Activated CD4-positive, alpha-beta T cell treated with anti-CD3 and anti-CD28 coated beads for 4 hours (primary cell): Measurements from ENCODE around the gene OPN4.

ENCODE experiments used
- DNase-seq, 2 donors: peaks; one replicate each; pipeline ENCODE4 v3.0.0-alpha.2; 2020

OPN4 gene

DNA sequence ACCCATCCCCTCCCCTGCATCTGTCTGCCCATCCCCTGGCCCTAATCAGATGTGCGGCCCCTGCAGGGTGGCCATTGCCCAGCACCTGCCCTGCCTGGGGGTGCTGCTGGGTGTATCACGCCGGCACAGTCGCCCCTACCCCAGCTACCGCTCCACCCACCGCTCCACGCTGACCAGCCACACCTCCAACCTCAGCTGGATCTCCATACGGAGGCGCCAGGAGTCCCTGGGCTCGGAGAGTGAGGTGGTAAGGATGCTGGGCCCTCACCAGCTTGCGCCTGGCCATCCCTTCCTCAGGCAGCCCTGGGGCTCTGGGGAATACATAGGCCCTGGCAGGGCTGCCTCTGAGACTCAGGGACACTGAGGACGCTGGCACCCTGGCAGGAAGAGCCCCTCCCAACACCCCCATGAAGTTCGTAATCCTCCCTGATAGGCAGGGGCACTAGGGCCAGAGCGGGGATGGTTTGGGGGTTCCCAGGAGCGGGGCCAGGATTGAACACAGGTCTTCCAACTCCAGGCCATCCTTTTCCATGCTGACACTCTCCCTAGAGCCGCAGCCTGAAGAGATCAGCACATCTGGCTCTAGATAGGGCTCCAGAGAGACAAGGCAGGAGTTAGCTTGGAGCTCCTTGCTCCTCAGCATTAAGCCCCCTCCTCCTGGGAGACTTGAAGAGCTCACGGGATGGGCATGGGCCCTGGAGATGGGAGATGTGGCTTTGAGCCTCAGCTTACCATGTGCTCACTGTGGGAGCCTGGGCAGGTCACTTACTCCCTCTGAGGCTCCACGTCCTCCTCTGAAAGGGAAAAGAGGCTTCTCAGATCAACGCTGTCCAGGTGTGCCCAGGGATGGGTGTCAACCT, 8.1 kb downstream of the OPN4 start:
- no peak for DNase-seq

DNA sequence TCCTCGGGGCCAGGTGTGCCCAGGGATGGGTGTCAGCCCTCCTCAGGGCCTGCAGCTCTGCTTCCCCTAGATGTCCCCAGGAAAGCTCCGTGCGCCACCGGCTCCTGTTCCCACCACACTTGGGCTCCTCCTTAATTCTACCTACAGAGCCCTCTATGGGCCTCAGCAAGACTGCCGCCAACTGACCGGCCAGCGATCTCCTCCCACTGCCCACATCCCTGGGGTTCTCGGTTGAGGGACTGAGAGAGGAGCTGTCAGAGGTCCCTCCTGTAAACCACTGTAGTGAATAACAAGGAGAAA, 8.6 kb downstream of the OPN4 start:
- DNase-seq, result no peak

GRCh38 chr10:86663576-86664339, 9.4 kb downstream of the OPN4 start:
- no peak for DNase-seq

DNA sequence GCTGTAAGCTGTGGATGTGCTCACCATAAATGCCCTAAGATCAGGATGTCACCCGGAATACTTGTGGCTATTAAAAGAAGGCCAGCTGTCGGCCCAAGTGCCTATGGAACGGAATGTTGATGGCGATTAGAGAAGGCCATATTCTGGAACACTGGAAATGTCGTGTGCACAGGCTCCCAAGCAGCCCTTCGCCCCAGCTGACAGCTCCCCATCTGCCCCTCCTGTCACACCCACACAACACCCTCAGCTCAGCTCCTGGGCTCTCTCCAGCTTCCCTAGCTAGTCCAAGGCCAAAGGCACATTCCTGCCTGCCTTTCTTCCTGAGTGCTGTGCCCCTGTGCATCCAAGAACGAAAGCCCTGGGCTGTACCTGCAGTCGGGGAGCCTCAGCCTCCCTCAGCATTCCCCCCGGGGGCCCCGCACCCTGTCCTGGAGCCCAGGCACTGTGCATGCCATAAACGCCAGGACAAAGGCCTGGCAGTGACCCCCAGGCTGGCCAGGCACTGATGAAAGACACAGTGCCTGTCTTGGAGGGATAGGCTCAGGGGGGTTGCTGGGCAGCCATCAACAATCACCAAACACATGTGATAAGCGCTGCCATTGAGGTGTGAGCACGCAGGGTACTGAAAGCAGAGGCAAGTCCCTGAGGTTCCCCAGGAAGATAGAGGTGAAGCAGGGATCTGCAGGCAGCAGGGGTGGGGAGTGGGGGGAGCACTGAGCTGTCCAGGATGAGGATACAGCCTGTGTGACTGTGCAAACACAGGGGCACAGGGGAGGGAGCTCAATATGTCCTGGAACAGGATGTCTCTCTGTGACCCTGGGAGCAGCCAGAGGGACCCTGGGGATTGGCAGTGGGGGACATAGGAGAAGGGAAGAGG, 10.2 kb downstream of the OPN4 start:
- DNase-seq, result no peak

- no peak for DNase-seq
These were observed 10.9 kb downstream of the OPN4 start for GRCh38 chr10:86665218-86665607.

DNA sequence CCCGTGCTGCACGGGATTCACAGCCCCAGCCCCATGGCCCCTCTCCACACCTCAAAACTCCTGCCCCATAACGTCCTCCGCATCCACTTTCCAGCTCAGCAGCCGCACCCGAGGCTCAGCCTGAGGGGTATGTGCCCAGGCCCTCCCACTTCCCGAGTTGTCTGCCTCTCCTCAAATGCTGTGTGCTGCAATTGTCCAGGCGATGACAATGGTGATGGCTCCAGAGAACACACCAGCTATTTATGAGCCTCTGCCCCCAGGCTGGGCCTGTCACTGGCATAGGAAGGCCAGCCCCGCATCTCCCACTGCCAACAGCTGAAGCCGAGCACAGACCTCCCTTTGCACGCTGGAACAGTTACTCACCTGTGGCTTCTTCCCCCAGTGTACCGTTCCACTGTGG, 11.5 kb downstream of the OPN4 start:
- no peak for DNase-seq

- DNase-seq, result no peak
These were observed 12.2 kb downstream of the OPN4 start for GRCh38 chr10:86666538-86666937.

GRCh38 chr10:86667421-86668181, 13.3 kb downstream of the OPN4 start:
- DNase-seq, result no peak

GRCh38 chr10:86668297-86669165, 14.2 kb downstream of the OPN4 start, which contains the start of gene LDB3:
TSS of gene LDB3 (plus strand) at chr10:86668511. CDS start at chr10:86668692, 181 bp downstream.
- no peak for DNase-seq

DNA sequence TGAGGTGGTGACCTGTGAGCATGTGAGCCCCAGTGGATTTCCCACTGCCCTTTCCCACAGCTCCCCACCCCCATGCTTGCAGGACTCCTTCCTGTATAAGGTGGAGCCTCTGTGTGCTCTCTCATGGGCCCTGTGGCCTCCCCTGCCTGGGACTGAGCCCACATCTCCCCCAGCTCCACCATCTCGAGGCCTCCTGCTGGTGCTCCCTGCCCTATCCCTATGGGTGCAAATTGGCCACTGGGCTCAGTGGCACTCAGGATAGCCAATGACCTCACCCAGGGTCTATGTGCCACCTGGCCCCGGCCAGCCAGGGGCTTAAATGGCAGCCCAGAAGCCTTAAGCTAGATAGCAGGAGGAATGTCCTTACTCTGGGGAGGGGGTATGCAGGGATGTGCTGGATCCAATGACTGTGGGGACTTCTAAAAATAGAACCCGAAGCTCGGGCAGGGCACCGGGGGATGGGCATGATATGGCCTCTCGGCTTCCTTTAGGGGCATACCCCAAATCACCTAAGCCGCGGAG, 16.0 kb downstream of the OPN4 start:
- DNase-seq, result no peak

GRCh38 chr10:86670876-86671275, 16.5 kb downstream of the OPN4 start:
- DNase-seq, result no peak

- DNase-seq, result no peak
These were observed 17.1 kb downstream of the OPN4 start for GRCh38 chr10:86671419-86671818.

DNA sequence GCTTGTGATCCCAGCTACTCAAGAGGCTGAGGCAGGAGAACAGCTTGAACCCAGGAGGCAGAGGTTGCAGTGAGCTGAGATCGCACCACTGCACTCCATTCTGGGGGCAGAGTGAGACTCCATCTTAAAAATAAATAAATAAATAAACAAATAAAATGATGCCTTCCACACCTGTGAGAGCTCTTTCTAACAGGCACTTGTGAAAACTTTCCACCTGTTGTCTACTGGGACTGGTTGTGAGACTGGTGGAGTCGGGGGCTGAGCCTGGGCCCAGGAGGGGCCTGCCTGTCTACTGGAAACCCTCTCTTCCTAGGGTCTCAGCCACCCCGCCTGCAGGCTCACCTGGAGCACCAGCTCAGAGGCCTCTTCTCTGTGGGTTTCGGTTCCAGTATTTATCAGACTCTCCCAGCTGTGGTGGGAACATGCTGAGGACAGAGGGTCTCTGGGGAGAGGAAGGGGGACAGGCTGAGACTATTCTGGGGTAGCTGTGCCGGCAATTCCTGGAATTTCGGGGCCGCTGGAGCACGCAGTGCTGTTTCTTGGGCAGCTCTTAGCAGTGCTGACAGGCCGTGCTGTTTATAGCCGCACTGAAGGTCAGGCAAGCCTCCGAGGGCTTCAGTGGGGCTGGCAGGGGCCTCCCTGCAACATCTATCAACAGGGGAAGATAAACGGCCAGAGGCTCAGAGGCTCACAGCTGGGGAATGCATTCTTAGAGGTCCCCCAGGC, 17.8 kb downstream of the OPN4 start:
- no peak for DNase-seq

DNA sequence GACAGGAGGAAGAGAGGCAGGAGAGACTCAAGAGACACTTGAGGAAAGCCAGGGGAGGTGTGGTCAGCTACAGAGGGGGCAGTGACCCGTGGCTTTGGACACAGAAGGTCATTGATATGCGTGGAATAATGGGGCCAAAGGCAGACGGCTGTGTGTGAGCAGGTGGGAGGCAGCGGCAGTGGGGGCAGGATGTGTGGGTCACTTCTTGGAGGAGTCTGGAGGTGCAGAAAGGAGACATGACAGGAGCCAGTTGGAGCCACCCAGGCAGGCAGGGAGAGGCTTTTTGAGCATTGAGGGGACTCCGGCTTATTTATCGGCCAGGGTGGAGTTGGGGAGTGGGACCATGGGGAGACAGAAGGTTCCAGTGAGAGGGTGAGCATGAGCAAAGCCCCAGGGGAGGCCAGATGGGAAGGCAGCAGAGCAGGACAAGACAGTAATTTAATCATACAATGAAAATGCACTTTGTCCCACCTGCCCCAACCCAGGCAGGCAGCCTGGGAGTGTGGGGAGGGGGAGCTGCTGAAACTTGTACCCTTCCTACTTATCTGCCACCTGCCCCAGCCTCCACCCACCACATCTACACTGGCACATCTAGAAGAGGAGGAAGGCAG, 19.0 kb downstream of the OPN4 start:
- no peak for DNase-seq

- DNase-seq, result no peak
These were observed 19.7 kb downstream of the OPN4 start for GRCh38 chr10:86673827-86674581.

DNA sequence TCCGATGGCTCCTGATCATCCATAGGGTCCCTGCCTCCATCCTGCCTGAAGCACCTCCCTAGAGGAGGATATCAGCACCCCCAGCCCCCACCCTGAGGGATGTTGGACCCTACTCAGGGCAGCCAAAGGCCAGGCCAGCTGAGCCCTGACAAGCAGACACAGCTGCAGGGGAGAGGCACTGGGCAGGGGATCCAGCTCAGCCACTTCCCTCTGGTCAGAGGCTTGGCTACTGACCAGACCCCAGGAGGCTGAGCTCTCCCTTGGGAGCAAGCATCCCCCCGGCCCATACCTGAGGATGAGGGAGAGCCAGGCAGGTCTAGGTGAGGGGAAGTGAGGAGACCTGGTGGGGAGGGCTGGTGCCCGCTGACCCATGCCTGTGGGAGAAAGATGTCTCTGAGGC, 20.6 kb downstream of the OPN4 start:
- no peak for DNase-seq

- no peak for DNase-seq
These were observed 23.0 kb downstream of the OPN4 start for GRCh38 chr10:86677374-86677773.

DNA sequence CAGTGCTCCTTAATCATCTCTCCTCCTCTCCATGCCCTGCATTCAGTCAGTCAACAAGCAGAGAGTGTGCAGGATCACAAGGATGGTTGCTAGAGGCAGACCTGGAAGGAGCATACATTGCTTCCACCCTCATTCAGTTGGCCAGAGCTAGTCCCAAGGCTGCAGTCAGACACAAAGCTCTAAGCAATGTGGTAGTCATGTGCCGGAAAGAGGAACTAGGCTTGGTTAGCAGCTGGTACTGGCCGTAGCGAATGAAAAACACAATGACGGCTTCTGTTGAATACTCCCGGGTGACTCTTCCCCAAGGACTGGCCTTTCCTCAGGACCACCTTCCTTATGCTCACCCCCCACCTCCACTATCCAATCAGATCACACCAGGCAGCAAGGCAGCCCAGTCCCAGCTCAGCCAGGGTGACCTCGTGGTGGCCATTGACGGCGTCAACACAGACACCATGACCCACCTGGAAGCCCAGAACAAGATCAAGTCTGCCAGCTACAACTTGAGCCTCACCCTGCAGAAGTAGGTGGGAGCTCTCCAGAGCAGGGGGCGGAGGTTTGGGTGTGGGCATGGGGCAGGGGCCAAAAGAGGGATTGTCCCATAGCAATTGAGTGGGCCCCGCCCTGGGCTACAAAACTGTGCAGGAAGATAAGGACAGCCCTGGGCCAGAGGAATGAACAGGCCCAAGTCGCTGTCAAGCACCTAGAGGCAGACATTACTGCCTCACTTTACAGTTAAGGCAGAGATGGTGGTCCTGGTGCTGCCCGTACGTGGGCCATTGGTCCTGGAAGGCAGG, 24.8 kb downstream of the OPN4 start:
- no peak for DNase-seq

- no peak for DNase-seq
These were observed 26.7 kb downstream of the OPN4 start for GRCh38 chr10:86681047-86681446.
